ENCODE results near the gene FIGNL2. TPM values are rescaled to one million over a fixed set of nuclear protein-coding genes. Genes with fewer than 3 reads are reported as not detected.
A peak's percentile ranks its signal among the peaks of the same experiment; 100 is the strongest.
"Not testable (repeated sequence)": the region's sequence is repeated elsewhere in the genome, so short reads cannot be mapped to it uniquely, and the experiment has no call there.

Gene FIGNL2
- total and polyA plus RNA-seq, 2 of the 4 experiments (the other 2 are of a cell fraction): under 0.01 to 0.12 TPM

DNA sequence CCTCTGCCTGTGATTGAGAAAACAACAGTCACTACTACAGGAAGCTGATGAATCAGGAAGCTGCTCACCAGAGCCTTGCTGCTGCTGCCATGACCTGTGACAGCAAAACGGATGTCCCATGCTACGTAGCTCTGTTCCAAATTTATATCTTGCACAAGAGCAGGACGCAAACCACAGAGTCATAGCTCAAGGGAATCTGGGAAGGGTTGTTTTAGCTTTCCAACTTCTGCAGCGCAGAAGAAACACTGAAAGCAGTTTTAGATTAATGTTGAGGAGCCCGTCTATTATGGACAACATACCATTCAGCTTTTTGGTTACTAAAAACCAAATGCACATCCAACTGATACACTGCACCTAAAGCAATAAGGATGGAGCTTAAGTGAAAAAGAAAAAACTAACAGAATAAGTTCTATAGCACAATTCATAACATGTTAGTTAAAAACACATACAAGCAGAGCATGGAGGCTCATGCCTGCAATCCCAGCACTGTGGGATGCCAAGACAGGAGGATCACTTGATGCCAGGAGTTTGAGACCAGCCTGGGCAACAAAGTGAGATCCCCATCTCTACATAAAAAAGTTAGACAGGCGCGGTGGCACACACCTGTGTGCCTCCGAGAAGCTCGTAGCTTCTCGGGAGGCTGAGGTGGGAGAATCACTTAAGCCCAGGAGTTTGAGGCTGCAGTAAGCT, 37.6 kb upstream of the FIGNL2 start (continued):
- TF ChIP-seq, protein P1, sequence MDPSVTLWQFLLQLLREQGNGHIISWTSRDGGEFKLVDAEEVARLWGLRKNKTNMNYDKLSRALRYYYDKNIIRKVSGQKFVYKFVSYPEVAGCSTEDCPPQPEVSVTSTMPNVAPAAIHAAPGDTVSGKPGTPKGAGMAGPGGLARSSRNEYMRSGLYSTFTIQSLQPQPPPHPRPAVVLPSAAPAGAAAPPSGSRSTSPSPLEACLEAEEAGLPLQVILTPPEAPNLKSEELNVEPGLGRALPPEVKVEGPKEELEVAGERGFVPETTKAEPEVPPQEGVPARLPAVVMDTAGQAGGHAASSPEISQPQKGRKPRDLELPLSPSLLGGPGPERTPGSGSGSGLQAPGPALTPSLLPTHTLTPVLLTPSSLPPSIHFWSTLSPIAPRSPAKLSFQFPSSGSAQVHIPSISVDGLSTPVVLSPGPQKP (IDR thresholded peaks at IDR 0.05; ENCODE audit: borderline replicate concordance, low read depth, low read length): no peak
- peak; percentile 40; the same call in 1 of the 2 replicates for TF ChIP-seq MAFK (IDR thresholded peaks at IDR 0.05; ENCODE audit: low read depth, low read length)

DNA sequence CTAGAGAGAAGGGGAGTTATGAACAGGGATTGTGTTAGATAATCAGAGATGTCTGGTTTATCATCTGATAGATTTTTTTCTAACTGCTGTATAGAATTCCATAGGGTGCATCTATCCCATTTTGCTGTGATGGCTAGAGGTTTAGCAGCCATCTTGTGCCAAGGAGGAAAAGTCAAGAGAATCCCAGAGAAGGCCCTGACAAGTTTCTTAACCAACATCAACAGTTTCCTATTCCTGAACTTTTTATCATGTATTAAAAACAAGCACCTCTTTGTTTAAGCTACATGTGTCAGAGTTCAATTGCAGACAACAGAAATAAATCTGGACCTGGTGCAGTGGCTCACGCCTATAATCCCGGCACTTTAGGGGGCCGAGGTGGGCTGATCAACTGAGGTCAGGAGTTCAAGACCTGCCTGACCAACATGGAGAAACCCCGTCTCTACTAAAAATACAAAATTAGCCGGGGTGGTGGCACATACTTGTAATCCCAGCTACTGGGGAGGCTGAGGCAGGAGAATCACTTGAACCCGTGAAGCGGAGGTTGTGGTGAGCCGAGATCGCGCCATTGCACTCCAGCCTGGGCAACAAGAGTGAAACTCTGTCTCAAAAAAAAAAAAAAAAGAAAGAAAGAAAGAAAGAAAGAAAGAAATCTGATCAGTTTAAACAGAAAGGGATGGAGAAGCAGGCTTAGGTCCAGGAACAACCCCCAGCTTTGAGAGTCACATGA, 36.9 kb upstream of the FIGNL2 start:
- intact Hi-C loops (cut with micrococcal nuclease); H3K27me3 ChIP-seq (ENCODE audit: control insufficient read depth, insufficient read depth, low read length); H2AK9ac ChIP-seq (replicated peaks; ENCODE audit: low read depth, low read length, poor library complexity); H3K56ac ChIP-seq (ENCODE audit: extremely low read depth, insufficient read depth, low read length); dilution Hi-C loops (cut with HindIII; ENCODE audit: low sequenced_read_pairs, unreplicated experiment); H3K4me1 ChIP-seq (ENCODE audit: control insufficient read depth, insufficient read depth, low read length); H3K9me3 ChIP-seq (ENCODE audit: control insufficient read depth, insufficient read depth, low read length); BruUV-seq (replicated peaks); in situ Hi-C loops (cut with MboI; ENCODE audit: low sequenced_read_pairs); ATAC-seq (ENCODE audit: low read depth); H3K36me3 ChIP-seq (ENCODE audit: control insufficient read depth, insufficient read depth, low read length); H3K4me2 ChIP-seq (ENCODE audit: low read depth, low read length); H3K23ac ChIP-seq (ENCODE audit: low read depth, low read length); H3K79me1 ChIP-seq (ENCODE audit: low read depth in 1 of 2, low read length in 2 of 2); H3K18ac ChIP-seq (ENCODE audit: low read depth, low read length); H4K20me1 ChIP-seq (ENCODE audit: insufficient read depth, low read length); DNase-seq; H3K4me3 ChIP-seq (ENCODE audit: insufficient read depth, low read depth, low read length); H3K9me1 ChIP-seq (ENCODE audit: insufficient read depth, low read length); H3K9ac ChIP-seq (ENCODE audit: low read depth, low read length): not testable (repeated sequence)
- H4K91ac ChIP-seq (ENCODE audit: insufficient read depth, low read depth, low read length): peak overlapping the region; percentile 13; the same call in 1 of the 2 replicates
- H3K14ac ChIP-seq (replicated peaks; ENCODE audit: low read depth, low read length): 0 out of 2 replicates have a peak overlapping the region, but pooled peaks have one; percentile 43
- H2AFZ ChIP-seq (replicated peaks; ENCODE audit: low read length, poor library complexity): peak overlapping the region; percentile 74
- H3K27ac ChIP-seq (ENCODE audit: insufficient read depth, low read length): peak overlapping the region; percentile 12; the same call in 1 of the 2 replicates
- H3K4ac ChIP-seq (ENCODE audit: low read depth, low read length): peak overlapping the region; percentile 46; the same call in 1 of the 2 replicates
- peak overlapping the region; percentile 63; the same call in 1 of the 2 replicates for H2AK5ac ChIP-seq (ENCODE audit: low read depth, low read length)
- H4K8ac ChIP-seq (ENCODE audit: low read depth in 2 of 2, low read length in 2 of 2): peak overlapping the region; percentile 8 to 70; a peak in 3 of 4 replicates
- H2BK120ac ChIP-seq (ENCODE audit: low read depth, low read length): peak overlapping the region; percentile 46; the same call in 1 of the 2 replicates
- WGBS, 2 experiments (ENCODE audit: extremely low coverage in 2 of 2, insufficient read length in 1 of 2): 97% methylated on average over 6 of the region's 10 CpGs; no CpG with 5 or more reads in 1 of the 2 experiments
- POLR2A ChIA-PET (ENCODE audit: unreplicated experiment): interaction anchor here (0.7 kb wide), 1 partner anchor 1091 kb away, joined by 5 read pairs; no protein-coding TSS in a partner anchor
- H4K5ac ChIP-seq (ENCODE audit: low read depth, low read length): peak overlapping the region; percentile 30; the same call in 1 of the 2 replicates
- peak overlapping the region; percentile 18; the same call in 1 of the 3 replicates for H2BK15ac ChIP-seq (ENCODE audit: low read depth, low read length)
- CTCF ChIA-PET: interaction anchor here (1.0 to 2.4 kb wide), 4 partner anchors 9 to 465 kb away, joined by 3 to 12 read pairs (median 4); no protein-coding TSS in a partner anchor
- H2BK20ac ChIP-seq (ENCODE audit: low read depth, low read length): peak overlapping the region; percentile 13; the same call in 1 of the 2 replicates
- H2BK5ac ChIP-seq (ENCODE audit: low read depth, low read length, poor library complexity, severe bottlenecking): peak overlapping the region; percentile 76

Data from IMR-90 (cell line).